Measurements from ENCODE around the gene L3MBTL2.

DNA sequence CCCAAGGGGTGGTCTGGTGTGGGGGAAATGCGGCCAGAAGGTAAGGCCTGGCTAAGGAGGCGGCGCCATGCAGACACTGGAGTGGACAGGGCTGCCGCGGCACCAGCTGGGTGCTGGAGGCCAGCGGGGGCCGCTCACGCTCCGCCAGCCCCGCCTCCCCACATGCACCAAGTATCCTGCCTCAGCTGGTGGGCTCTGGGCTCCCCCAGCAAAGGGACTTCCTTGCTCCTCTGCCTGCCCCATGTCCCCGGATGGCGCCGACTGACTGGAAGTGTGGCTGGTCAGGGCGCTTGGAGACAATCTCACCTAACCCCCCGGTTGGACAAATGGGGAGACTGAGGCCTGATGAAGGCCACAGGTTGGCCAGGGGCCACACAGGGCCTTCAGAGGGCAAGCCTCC is 43.2 kb downstream of the L3MBTL2 start:
- TF ChIP-seq, protein P1, sequence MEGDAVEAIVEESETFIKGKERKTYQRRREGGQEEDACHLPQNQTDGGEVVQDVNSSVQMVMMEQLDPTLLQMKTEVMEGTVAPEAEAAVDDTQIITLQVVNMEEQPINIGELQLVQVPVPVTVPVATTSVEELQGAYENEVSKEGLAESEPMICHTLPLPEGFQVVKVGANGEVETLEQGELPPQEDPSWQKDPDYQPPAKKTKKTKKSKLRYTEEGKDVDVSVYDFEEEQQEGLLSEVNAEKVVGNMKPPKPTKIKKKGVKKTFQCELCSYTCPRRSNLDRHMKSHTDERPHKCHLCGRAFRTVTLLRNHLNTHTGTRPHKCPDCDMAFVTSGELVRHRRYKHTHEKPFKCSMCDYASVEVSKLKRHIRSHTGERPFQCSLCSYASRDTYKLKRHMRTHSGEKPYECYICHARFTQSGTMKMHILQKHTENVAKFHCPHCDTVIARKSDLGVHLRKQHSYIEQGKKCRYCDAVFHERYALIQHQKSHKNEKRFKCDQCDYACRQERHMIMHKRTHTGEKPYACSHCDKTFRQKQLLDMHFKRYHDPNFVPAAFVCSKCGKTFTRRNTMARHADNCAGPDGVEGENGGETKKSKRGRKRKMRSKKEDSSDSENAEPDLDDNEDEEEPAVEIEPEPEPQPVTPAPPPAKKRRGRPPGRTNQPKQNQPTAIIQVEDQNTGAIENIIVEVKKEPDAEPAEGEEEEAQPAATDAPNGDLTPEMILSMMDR (IDR thresholded peaks at IDR 0.05) = no peak
- TF ChIP-seq, protein P2, sequence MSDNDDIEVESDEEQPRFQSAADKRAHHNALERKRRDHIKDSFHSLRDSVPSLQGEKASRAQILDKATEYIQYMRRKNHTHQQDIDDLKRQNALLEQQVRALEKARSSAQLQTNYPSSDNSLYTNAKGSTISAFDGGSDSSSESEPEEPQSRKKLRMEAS (CRISPR knock-in tag; IDR thresholded peaks at IDR 0.05) = no peak
- TF ChIP-seq NR2C2 (CRISPR knock-in tag; IDR thresholded peaks at IDR 0.05) = no peak
- TF ChIP-seq KAT7 (CRISPR knock-in tag; IDR thresholded peaks at IDR 0.05; ENCODE audit: borderline replicate concordance) = no peak
- no peak for TF ChIP-seq CREB1 (CRISPR knock-in tag; IDR thresholded peaks at IDR 0.05)
- no peak for TF ChIP-seq NFYB (CRISPR knock-in tag; conservative IDR thresholded peaks at IDR 0.05; ENCODE audit: low read depth)
- TF ChIP-seq TEAD4 (CRISPR knock-in tag; IDR thresholded peaks at IDR 0.05) = no peak
- TF ChIP-seq, protein P3, sequence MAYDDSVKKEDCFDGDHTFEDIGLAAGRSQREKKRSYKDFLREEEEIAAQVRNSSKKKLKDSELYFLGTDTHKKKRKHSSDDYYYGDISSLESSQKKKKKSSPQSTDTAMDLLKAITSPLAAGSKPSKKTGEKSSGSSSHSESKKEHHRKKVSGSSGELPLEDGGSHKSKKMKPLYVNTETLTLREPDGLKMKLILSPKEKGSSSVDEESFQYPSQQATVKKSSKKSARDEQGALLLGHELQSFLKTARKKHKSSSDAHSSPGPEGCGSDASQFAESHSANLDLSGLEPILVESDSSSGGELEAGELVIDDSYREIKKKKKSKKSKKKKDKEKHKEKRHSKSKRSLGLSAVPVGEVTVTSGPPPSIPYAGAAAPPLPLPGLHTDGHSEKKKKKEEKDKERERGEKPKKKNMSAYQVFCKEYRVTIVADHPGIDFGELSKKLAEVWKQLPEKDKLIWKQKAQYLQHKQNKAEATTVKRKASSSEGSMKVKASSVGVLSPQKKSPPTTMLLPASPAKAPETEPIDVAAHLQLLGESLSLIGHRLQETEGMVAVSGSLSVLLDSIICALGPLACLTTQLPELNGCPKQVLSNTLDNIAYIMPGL (CRISPR knock-in tag; IDR thresholded peaks at IDR 0.05) = no peak
- TF ChIP-seq, protein P4, sequence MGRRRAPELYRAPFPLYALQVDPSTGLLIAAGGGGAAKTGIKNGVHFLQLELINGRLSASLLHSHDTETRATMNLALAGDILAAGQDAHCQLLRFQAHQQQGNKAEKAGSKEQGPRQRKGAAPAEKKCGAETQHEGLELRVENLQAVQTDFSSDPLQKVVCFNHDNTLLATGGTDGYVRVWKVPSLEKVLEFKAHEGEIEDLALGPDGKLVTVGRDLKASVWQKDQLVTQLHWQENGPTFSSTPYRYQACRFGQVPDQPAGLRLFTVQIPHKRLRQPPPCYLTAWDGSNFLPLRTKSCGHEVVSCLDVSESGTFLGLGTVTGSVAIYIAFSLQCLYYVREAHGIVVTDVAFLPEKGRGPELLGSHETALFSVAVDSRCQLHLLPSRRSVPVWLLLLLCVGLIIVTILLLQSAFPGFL (CRISPR knock-in tag; IDR thresholded peaks at IDR 0.05; ENCODE audit: borderline replicate concordance) = no peak
